Thoracic aorta (tissue), 2 donors: ENCODE data around the gene CHRNA7. TPM values are rescaled to one million over a fixed set of nuclear protein-coding genes. Genes with fewer than 3 reads are reported as not detected.

ENCODE experiments used
- ATAC-seq: fragments of 150-250 bp; one replicate; pipeline ENCODE4 v1.8.0; 2017; ENCODE audit warnings: low read depth; ENCODE audit not compliant: insufficient number of reproducible peaks, low FRiP score
- DNase-seq: peaks from one replicate; pipeline ENCODE4 v3.0.0-alpha.2; 2020; ENCODE audit warnings: low spot score
- H3K27ac ChIP-seq, 2 donors: fragments of 200-600 bp; sonication (generic); 1 replicate in 1 of 2; 2 replicates in 1 of 2; pipeline ENCODE4 v1.5.1; 2016; ENCODE audit warnings: mild to moderate bottlenecking in 2 of 2, moderate library complexity in 2 of 2
- H3K27me3 ChIP-seq: fragments of 200-600 bp; sonication (generic); replicated peaks from 2 replicates; pipeline ENCODE4 v1.6.0; 2016; ENCODE audit warnings: mild to moderate bottlenecking; ENCODE audit not compliant: insufficient read depth
- H3K36me3 ChIP-seq: fragments of 200-600 bp; sonication (generic); one replicate; pipeline ENCODE4 v1.5.1; 2016
- H3K4me1 ChIP-seq, 2 donors: fragments of 200-600 bp; sonication (generic); 1 replicate in 1 of 2; 2 replicates in 1 of 2; pipeline versions ENCODE4 v1.5.1 to v1.6.0; 2016; ENCODE audit warnings: low read depth in 2 of 2, mild to moderate bottlenecking in 1 of 2; ENCODE audit not compliant: control insufficient read depth in 1 of 2
- H3K4me3 ChIP-seq: fragments of 200-600 bp; sonication (generic); 2 replicates; pipeline ENCODE4 v1.5.1; 2016; ENCODE audit warnings: mild to moderate bottlenecking
- H3K9me3 ChIP-seq: fragments of 200-600 bp; sonication (generic); 2 replicates; pipeline ENCODE4 v1.5.1; 2016
- total RNA-seq, 2 donors: library from RNA; depleted of rRNA; stranded (reverse); fragments of >200 nt; gene quantifications; one replicate each; pipeline versions ENCODE4 v1.1.0 to v1.2.3, GENCODE V29; 2016
- TF ChIP-seq, protein P1 (sequence below): fragments of 200-600 bp; sonication (generic); IDR thresholded peaks from one replicate; pipeline ENCODE4 v1.5.1; 2019; ENCODE audit warnings: antibody characterized with exemption

Gene CHRNA7
- total RNA-seq, 2 donors from 2014 or later, result 0.95 to 1.9 TPM

DNA sequence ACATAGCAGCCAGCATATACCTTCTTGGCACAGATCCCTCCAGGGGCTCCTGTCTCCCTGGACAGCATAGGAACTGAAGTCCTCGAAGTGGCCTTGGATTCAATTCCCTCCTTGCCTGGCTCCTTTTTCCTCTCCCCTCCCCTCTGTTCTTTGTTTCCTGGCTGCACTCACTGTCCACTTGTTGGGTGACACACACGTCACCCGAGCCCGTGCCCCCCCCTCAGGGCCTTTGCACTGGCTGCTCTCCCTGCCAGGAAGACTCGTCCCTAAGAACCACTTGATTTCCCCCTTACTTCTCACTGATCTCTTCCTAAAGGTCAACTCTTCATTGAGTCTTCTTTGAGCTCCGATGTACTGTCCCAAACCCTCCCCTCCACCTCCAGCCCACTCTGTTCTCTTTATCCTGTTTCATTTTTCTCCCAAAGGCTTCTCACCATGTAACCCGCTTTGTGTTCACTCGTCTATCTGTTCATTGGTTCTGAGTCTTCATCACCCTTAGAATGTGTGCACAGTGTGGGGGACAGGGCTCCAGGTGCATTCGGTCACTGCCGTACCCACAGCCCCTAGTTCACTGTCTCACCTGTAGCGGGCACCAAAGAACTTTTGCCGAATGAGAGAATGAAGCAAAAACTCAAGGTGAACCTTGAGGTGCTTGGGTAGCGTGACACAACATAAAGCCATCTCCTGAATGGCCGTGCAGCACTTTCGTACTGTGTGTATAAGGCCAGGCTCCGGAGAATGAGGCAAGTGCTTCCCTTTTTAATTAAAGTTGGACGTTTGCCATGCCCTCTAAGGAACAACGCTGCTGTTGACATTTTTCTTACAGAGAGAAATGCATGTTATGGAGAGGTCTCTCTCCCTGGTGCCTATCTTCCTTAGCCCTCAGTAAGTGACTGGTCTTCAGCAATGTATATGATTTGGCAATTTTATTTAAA, 74.0 kb downstream of the CHRNA7 start:
- Histone ChIP-seq H3K4me3 (no peak overlapping the region), H3K36me3 (no peaks in the 10 kb centered on the region), H3K27ac (no peak overlapping the region), H3K4me1 (no peaks in the 10 kb centered on the region), H3K27me3 (no peaks in the 10 kb centered on the region), H3K9me3 (no peaks in the 10 kb centered on the region)
- no peak for DNase-seq
- TF ChIP-seq, protein P1, sequence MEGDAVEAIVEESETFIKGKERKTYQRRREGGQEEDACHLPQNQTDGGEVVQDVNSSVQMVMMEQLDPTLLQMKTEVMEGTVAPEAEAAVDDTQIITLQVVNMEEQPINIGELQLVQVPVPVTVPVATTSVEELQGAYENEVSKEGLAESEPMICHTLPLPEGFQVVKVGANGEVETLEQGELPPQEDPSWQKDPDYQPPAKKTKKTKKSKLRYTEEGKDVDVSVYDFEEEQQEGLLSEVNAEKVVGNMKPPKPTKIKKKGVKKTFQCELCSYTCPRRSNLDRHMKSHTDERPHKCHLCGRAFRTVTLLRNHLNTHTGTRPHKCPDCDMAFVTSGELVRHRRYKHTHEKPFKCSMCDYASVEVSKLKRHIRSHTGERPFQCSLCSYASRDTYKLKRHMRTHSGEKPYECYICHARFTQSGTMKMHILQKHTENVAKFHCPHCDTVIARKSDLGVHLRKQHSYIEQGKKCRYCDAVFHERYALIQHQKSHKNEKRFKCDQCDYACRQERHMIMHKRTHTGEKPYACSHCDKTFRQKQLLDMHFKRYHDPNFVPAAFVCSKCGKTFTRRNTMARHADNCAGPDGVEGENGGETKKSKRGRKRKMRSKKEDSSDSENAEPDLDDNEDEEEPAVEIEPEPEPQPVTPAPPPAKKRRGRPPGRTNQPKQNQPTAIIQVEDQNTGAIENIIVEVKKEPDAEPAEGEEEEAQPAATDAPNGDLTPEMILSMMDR, result no peak
- ATAC-seq, result no peak

- ATAC-seq, result no peak
- DNase-seq, result no peak
These were observed 75.2 kb downstream of the CHRNA7 start for GRCh38 chr15:32105258-32106241.

DNA sequence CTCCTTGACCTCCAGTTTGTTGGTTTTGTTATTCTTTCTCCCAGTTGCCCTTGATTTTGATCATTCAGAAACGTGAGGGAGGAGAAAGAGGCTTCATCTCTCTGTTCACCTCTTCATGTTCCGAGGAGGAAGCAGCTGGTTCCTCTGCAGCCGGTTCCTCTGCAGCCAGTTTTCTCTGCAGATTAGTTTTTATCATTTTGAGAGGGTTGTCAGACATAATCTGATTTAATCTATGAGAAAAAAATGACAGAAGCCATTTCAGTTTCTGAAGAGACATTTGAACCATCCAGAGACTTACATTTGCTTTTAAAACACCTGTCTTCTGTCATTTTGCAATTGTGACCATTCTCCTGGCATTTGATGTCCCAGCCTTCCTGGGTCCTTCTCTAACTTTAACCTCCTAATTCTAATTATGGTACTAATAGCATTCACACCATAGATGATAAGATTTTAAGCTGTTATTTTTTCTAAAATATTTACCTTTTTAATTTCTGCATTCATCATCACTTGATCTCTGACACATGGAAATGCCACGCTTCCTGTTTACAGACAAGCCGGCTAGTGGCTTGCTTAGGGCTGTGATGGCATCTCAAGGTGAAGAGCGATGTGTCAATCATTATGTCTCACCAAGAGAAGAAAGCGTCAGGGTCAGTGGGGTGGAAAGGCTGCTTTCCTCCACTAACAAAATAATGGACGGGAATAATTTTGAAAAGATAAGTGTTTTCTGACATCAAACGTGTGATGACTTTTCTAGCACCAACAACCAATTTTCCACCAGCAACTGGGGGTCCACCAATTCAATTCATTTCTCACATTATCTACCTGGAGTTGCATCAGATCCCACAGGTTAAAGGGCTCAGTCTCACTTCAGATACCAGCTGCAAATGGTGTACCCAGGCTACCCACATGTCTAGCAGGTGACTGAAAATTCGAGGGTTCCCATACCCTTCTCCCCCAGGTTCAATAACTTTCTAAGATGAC, 76.4 kb downstream of the CHRNA7 start:
- Histone ChIP-seq H3K27ac (no peak overlapping the region), H3K4me1 (no peaks in the 10 kb centered on the region), H3K9me3 (no peaks in the 10 kb centered on the region), H3K4me3 (no peak overlapping the region), H3K36me3 (no peaks in the 10 kb centered on the region), H3K27me3 (no peaks in the 10 kb centered on the region)
- no peak for DNase-seq
- no peak for ATAC-seq
- TF ChIP-seq, protein P1, result no peak

More at GRCh38 chr15:32105258-32106241, 75.2 kb downstream of the CHRNA7 start:
- H3K4me3 ChIP-seq, result no peak overlapping the region
- H3K36me3 ChIP-seq, result no peaks in the 10 kb centered on the region
- TF ChIP-seq, protein P1, result no peak
- H3K9me3 ChIP-seq, result no peaks in the 10 kb centered on the region
- H3K4me1 ChIP-seq, result no peaks in the 10 kb centered on the region
- H3K27ac ChIP-seq, result no peak overlapping the region
- H3K27me3 ChIP-seq, result no peaks in the 10 kb centered on the region

DNA sequence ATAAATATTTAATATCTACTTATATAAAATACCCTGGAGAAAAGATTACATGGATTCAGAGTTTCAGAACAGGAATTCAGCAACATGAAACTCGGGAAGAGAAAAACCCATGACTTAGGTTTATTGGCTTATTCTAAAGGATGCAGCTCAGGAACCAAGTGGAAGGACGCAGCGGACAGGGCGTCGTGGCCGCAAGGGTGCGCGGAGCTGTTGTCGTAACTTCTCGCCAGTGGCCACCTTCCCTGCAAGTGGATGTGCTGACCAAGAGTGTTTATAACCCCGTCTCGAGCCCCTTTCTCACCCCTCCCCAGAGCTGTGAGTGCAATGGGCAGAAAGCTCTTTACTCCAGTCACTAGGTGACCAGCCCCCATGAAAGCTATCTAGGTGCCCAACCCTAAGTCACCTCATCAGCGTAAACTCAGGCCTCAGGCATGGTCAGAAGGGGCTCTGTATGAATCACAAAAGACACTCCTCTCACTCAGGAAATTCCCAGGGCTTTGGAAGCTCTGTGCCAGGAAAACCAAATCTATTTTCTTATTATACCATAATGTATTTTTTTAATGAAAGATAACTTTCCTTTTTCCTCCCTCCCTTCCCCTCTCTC, 77.3 kb downstream of the CHRNA7 start:
- H3K27me3 ChIP-seq, result no peaks in the 10 kb centered on the region
- no peak for ATAC-seq

More for the DNA sequence above, 77.3 kb downstream of the CHRNA7 start:
- no peaks in the 10 kb centered on the region for H3K4me1 ChIP-seq
- no peak overlapping the region for H3K4me3 ChIP-seq
- TF ChIP-seq, protein P1, result no peak
- no peaks in the 10 kb centered on the region for H3K36me3 ChIP-seq
- H3K27ac ChIP-seq, result no peak overlapping the region
- no peak for DNase-seq
- no peaks in the 10 kb centered on the region for H3K9me3 ChIP-seq
